Measurements from ENCODE around the gene SMPD4.
"Not testable (repeated sequence)": the region's sequence is repeated elsewhere in the genome, so short reads cannot be mapped to it uniquely, and the experiment has no call there.

GRCh38 chr2:130228005-130228404 lies 46.6 kb upstream of the SMPD4 start:
- TF ChIP-seq POLR2A (IDR thresholded peaks at IDR 0.05; ENCODE audit: borderline replicate concordance, extremely low read depth, insufficient read depth, insufficient read length); EZH2 (IDR thresholded peaks at IDR 0.05); TCF7L2 (IDR thresholded peaks at IDR 0.05; ENCODE audit: borderline replicate concordance, extremely low read depth, insufficient read depth, insufficient read length); CTCF (IDR thresholded peaks at IDR 0.05 in 2 of 3, conservative IDR thresholded peaks at IDR 0.05 in 1 of 3; ENCODE audit: borderline replicate concordance in 1 of 3, insufficient read depth in 1 of 3, low read depth in 2 of 3, low read length in 2 of 3); REST (IDR thresholded peaks at IDR 0.05; ENCODE audit: low read depth); SRF (IDR thresholded peaks at IDR 0.05; ENCODE audit: low read depth); EZH2phosphoT487 (IDR thresholded peaks at IDR 0.05; ENCODE audit: borderline replicate concordance); SP1 (IDR thresholded peaks at IDR 0.05; ENCODE audit: low read depth); POLR2AphosphoS5 (IDR thresholded peaks at IDR 0.05; ENCODE audit: low read depth, low read length); CEBPB (IDR thresholded peaks at IDR 0.05; ENCODE audit: low read depth); MAX (IDR thresholded peaks at IDR 0.05); ATF3 (IDR thresholded peaks at IDR 0.05): not testable (repeated sequence)
